H1 (cell line): ENCODE results near the gene KCTD16. TPM values are rescaled to one million over a fixed set of nuclear protein-coding genes. Genes with fewer than 3 reads are reported as not detected.

Source experiments
- CTCF ChIA-PET: fragments of 300-600 bp; sonication (Branson Sonifier 250); formaldehyde crosslinking; loops from one replicate; lab custom pipeline; 2021; ENCODE audit not compliant: partially characterized antibody; lab: Charles Lee
- POLR2A ChIA-PET: fragments of 300-600 bp; sonication (Branson Sonifier 250); formaldehyde crosslinking; loops from one replicate; lab custom pipeline; 2021; ENCODE audit warnings: inconsistent platforms; ENCODE audit not compliant: partially characterized antibody; lab: Charles Lee
- DNase-seq, 2 experiments: peaks; one replicate each; pipeline versions ENCODE4 v3.0.0 to v3.0.0-alpha.2; 2010 to 2022; ENCODE audit warnings: low spot score in 2 of 2, low read depth in 1 of 2, mixed read lengths in 1 of 2
- FAIRE-seq: peaks from 2 replicates; lab custom pipeline; 2011; peaks lifted over from hg19 to GRCh38; lab: Jason Lieb, UNC
- H2AFZ ChIP-seq: 2 replicates; pipeline ENCODE4 v1.8.1; 2012; ENCODE audit warnings: low read length, inconsistent platforms
- H2AK5ac ChIP-seq: 2 replicates; pipeline ENCODE4 v1.6.1; 2013; ENCODE audit warnings: low read depth, low read length
- H2BK120ac ChIP-seq: replicated peaks from 2 replicates; pipeline ENCODE3; 2013; ENCODE audit warnings: low read depth, low read length, inconsistent platforms
- H2BK12ac ChIP-seq: 2 replicates; pipeline ENCODE4 v1.6.1; 2013; ENCODE audit warnings: low read depth, low read length
- H2BK15ac ChIP-seq: 2 replicates; pipeline ENCODE4 v1.6.1; 2013; ENCODE audit warnings: low read length
- H2BK20ac ChIP-seq: 2 replicates; pipeline ENCODE4 v1.6.1; 2013; ENCODE audit warnings: low read length
- H2BK5ac ChIP-seq: 2 replicates; pipeline ENCODE4 v1.6.1; 2013; ENCODE audit warnings: low read depth, low read length
- H3K14ac ChIP-seq: 2 replicates; pipeline ENCODE4 v1.6.1; 2013; ENCODE audit warnings: inconsistent platforms; ENCODE audit not compliant: insufficient read length
- H3K18ac ChIP-seq: 2 replicates; pipeline ENCODE4 v1.6.1; 2013; ENCODE audit warnings: low read length; ENCODE audit errors: extremely low read depth
- H3K23ac ChIP-seq: 2 replicates; pipeline ENCODE4 v1.6.1; 2013; ENCODE audit warnings: inconsistent platforms; ENCODE audit not compliant: insufficient read length
- H3K23me2 ChIP-seq: 2 replicates; pipeline ENCODE4 v1.6.1; 2013; ENCODE audit warnings: low read depth, low read length
- H3K27ac ChIP-seq: 2 replicates; pipeline ENCODE4 v1.6.1; 2011; ENCODE audit warnings: low read depth, low read length, inconsistent platforms
- H3K27me3 ChIP-seq, 4 experiments: replicated peaks in 1 of 4; 1 replicate in 1 of 4; 2 replicates in 3 of 4; pipeline versions ENCODE4 v1.6.1 to v1.8.1; 2011 to 2013; ENCODE audit warnings: low read length in 3 of 4, mild to moderate bottlenecking in 3 of 4, inconsistent platforms in 2 of 4, mixed read lengths in 2 of 4, moderate library complexity in 1 of 4; ENCODE audit not compliant: control insufficient read depth in 3 of 4, insufficient read depth in 3 of 4; ENCODE audit errors: extremely low read depth in 1 of 4
- H3K36me3 ChIP-seq, 4 experiments: 2 replicates each; pipeline versions ENCODE4 v1.6.1 to v1.8.1; 2011 to 2013; ENCODE audit warnings: mild to moderate bottlenecking in 4 of 4, low read length in 3 of 4, moderate library complexity in 2 of 4, control low read depth in 1 of 4, inconsistent platforms in 1 of 4; ENCODE audit not compliant: insufficient read depth in 4 of 4, control insufficient read depth in 2 of 4
- H3K4ac ChIP-seq: replicated peaks from 2 replicates; pipeline ENCODE3; 2013; ENCODE audit warnings: low read length, low read depth, mixed read lengths, inconsistent platforms; ENCODE audit not compliant: insufficient read length
- H3K4me1 ChIP-seq, 4 experiments: replicated peaks in 1 of 4; 1 replicate in 1 of 4; 2 replicates in 3 of 4; pipeline versions ENCODE4 v1.6.1 to v1.8.1; 2011 to 2013; ENCODE audit warnings: low read length in 3 of 4, inconsistent platforms in 2 of 4, mixed read lengths in 1 of 4; ENCODE audit not compliant: insufficient read depth in 4 of 4, control insufficient read depth in 3 of 4
- H3K4me2 ChIP-seq, 2 experiments: 2 replicates each; pipeline versions ENCODE4 v1.6.1 to v1.8.1; 2011 to 2013; ENCODE audit warnings: low read depth in 2 of 2, low read length in 2 of 2, control low read depth in 1 of 2, inconsistent platforms in 1 of 2, mild to moderate bottlenecking in 1 of 2; ENCODE audit not compliant: insufficient read depth in 1 of 2
- H3K4me3 ChIP-seq, 4 experiments: fragments of 200-600, 300-600 bp in 1 of 4; sonication (generic), shearing (Covaris generic), sonication (Bioruptor Twin) in 1 of 4; 2 replicates each; pipeline versions ENCODE4 v1.5.1 to v1.8.1; 2011 to 2016; ENCODE audit warnings: low read length in 4 of 4, low read depth in 3 of 4, control low read depth in 2 of 4, inconsistent platforms in 2 of 4, mild to moderate bottlenecking in 2 of 4, mixed read lengths in 1 of 4, moderate library complexity in 1 of 4; ENCODE audit not compliant: insufficient read depth in 2 of 4; ENCODE audit errors: extremely low read depth in 1 of 4
- H3K56ac ChIP-seq: replicated peaks from 2 replicates; pipeline ENCODE3; 2013; ENCODE audit warnings: low read depth, mild to moderate bottlenecking, mixed read lengths, low read length, inconsistent platforms; ENCODE audit not compliant: insufficient read length
- H3K79me1 ChIP-seq: 2 replicates; pipeline ENCODE4 v1.6.1; 2013; ENCODE audit warnings: low read depth, low read length, control low read depth
- H3K79me2 ChIP-seq, 2 experiments: 2 replicates each; pipeline versions ENCODE4 v1.6.1 to v1.8.1; 2012 to 2013; ENCODE audit warnings: low read length in 2 of 2, mild to moderate bottlenecking in 2 of 2, inconsistent platforms in 1 of 2; ENCODE audit not compliant: insufficient read depth in 2 of 2, control insufficient read depth in 1 of 2
- H3K9ac ChIP-seq, 4 experiments: replicated peaks in 1 of 4; 1 replicate in 1 of 4; 2 replicates in 3 of 4; pipeline versions ENCODE4 v1.6.1 to v1.8.1; 2011 to 2013; ENCODE audit warnings: low read depth in 3 of 4, low read length in 3 of 4, control low read depth in 2 of 4, mild to moderate bottlenecking in 2 of 4, moderate library complexity in 2 of 4, inconsistent platforms in 1 of 4; ENCODE audit errors: extremely low read depth in 1 of 4
- H3K9me3 ChIP-seq, 2 experiments: 2 replicates each; pipeline versions ENCODE4 v1.6.1 to v1.8.1; 2012 to 2013; ENCODE audit warnings: mild to moderate bottlenecking in 2 of 2, moderate library complexity in 2 of 2, control low read depth in 1 of 2, inconsistent platforms in 1 of 2, low read depth in 1 of 2, low read length in 1 of 2, mixed read lengths in 1 of 2; ENCODE audit not compliant: insufficient read depth in 2 of 2
- H4K20me1 ChIP-seq, 2 experiments: replicated peaks in 1 of 2; 2 replicates each; pipeline versions ENCODE3 to v1.8.1; 2011 to 2013; ENCODE audit warnings: inconsistent platforms in 2 of 2, low read length in 2 of 2, mild to moderate bottlenecking in 1 of 2; ENCODE audit not compliant: insufficient read depth in 2 of 2, control insufficient read depth in 1 of 2
- H4K5ac ChIP-seq: 2 replicates; pipeline ENCODE4 v1.6.1; 2013; ENCODE audit warnings: low read length, low read depth, mixed read lengths, inconsistent platforms; ENCODE audit not compliant: insufficient read length
- H4K8ac ChIP-seq: 2 replicates; pipeline ENCODE4 v1.8.0; 2013; ENCODE audit warnings: mild to moderate bottlenecking, moderate library complexity, low read length, inconsistent platforms; ENCODE audit not compliant: insufficient read depth; ENCODE audit errors: extremely low read depth
- H4K91ac ChIP-seq: replicated peaks from 2 replicates; pipeline ENCODE3; 2013; ENCODE audit warnings: low read length, mixed read lengths, inconsistent platforms; ENCODE audit not compliant: insufficient read length
- ASH2L ChIP-seq: fragments of 200-600, 300-600 bp; sonication (generic); IDR thresholded peaks from one replicate; pipeline ENCODE4 v1.7.1; 2017; ENCODE audit warnings: low read length
- CHD2 ChIP-seq: IDR thresholded peaks from 2 replicates; pipeline ENCODE4 v1.6.1; 2012; ENCODE audit warnings: low read length, improper control_type of control experiment
- MAFK ChIP-seq: IDR thresholded peaks from 2 replicates; pipeline ENCODE4 v1.6.1; 2012; ENCODE audit warnings: low read depth, mild to moderate bottlenecking, improper control_type of control experiment, low read length
- NANOG ChIP-seq: IDR thresholded peaks from 2 replicates; pipeline ENCODE4 v1.6.1; 2011; ENCODE audit warnings: low read length, low read depth, mild to moderate bottlenecking, inconsistent platforms; ENCODE audit not compliant: insufficient read depth, poor library complexity, severe bottlenecking
- POU5F1 ChIP-seq: IDR thresholded peaks from 2 replicates; pipeline ENCODE4 v1.6.1; 2011; ENCODE audit warnings: low read depth, mild to moderate bottlenecking, low read length, moderate library complexity
- ZNF274 ChIP-seq: IDR thresholded peaks from 2 replicates; pipeline ENCODE4 v1.7.0; 2012; ENCODE audit warnings: low read length, borderline replicate concordance; ENCODE audit errors: extremely low read depth
- WGBS, 2 experiments: shearing (Covaris generic) in 1 of 2; methylation state at CpG; one replicate each; pipeline versions ENCODE4 v1.1.6 to v1.1.7; 2013 to 2015; ENCODE audit warnings: low lambda C conversion rate in 2 of 2, mixed read lengths in 2 of 2, inconsistent platforms in 1 of 2, low coverage in 1 of 2, missing lambda C conversion rate in 1 of 2; ENCODE audit not compliant: insufficient replicate concordance in 2 of 2, insufficient coverage in 1 of 2, insufficient read length in 1 of 2; ENCODE audit errors: extremely low coverage in 1 of 2, missing lambda C conversion rate in 1 of 2; 5-methylcytosine and 5-hydroxymethylcytosine counted together
- polyA plus RNA-seq, 7 experiments: library from polyadenylated mRNA; depleted of rRNA in 3 of 7; stranded (reverse) in 5 of 7; unstranded in 2 of 7; fragments of >200 nt in 5 of 7; fragments of 200-250 nt in 2 of 7; gene quantifications; 1 replicate in 5 of 7; 2 replicates in 1 of 7; 4 replicates in 1 of 7; pipeline versions ENCODE4 v1.2.1 to v1.2.3, GENCODE V29; 2011 to 2013; ENCODE audit warnings: missing spikeins in 2 of 7, mixed read lengths in 2 of 7
- total RNA-seq: library from RNA; stranded (reverse); fragmentation: NEBNext Ultra II Directional; extraction: Animal tissue kit (Norgen Biotek cat#: 25700); gene quantifications from 2 replicates; pipeline ENCODE4 v1.2.1, GENCODE V29; 2021
- TF ChIP-seq, protein P1 (sequence below), 3 experiments: IDR thresholded peaks; 1 replicate in 2 of 3; 2 replicates in 1 of 3; pipeline versions ENCODE4 v1.5.1 to v1.6.1; 2011; ENCODE audit warnings: low read length in 3 of 3, mild to moderate bottlenecking in 3 of 3, inconsistent platforms in 2 of 3, low read depth in 1 of 3, moderate library complexity in 1 of 3; ENCODE audit not compliant: insufficient read depth in 1 of 3; ENCODE audit errors: control extremely low read depth in 1 of 3

KCTD16 gene
- total and polyA plus RNA-seq, 2 of the 8 experiments (the other 6 are each of a cell fraction or from before 2014, with no cell fraction given) = 0.03 to 0.24 TPM

DNA sequence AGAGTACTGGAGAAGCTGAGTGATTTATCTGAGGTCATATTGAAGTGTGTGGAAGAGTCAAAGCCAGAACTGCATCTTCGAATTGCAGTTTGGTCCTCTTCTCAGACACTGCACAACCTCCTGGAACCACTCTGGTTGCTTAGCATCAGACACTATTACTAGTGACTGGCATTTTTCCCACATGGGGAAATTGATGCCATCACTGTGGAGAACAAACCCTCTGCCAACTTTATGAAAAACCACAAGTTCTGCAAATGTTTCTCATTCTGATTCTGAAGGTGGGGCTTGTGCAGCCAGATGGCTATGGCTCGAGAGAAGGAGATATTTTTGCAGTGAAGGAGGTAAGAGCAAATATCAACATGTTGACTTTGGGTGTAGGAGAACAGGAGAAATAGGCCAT, 67.2 kb downstream of the KCTD16 start:
- no peak overlapping the region for H3K56ac ChIP-seq
- no peak overlapping the region for H3K9ac ChIP-seq
- no peaks in the 10 kb centered on the region for H3K79me1 ChIP-seq
- H4K5ac ChIP-seq = no peak overlapping the region
- H4K91ac ChIP-seq = no peak overlapping the region
- no peak overlapping the region for H2BK5ac ChIP-seq
- no peak overlapping the region for H3K23ac ChIP-seq
- no peak overlapping the region for H4K8ac ChIP-seq
- no peaks in the 10 kb centered on the region for H3K79me2 ChIP-seq
- no peak overlapping the region for H3K18ac ChIP-seq
- no peaks in the 10 kb centered on the region for H4K20me1 ChIP-seq
- no peaks in the 10 kb centered on the region for H3K9me3 ChIP-seq
- H3K36me3 ChIP-seq = no peaks in the 10 kb centered on the region
- H3K4me1 ChIP-seq = no peaks in the 10 kb centered on the region; a peak in 1 of 7 replicates
- H2AFZ ChIP-seq = no peak overlapping the region
- no peak overlapping the region for H3K4ac ChIP-seq
- no peak overlapping the region for H2BK20ac ChIP-seq
- no peak overlapping the region for H3K4me3 ChIP-seq
- no peak overlapping the region for H2AK5ac ChIP-seq
- DNase-seq = no peak
- no peak overlapping the region for H3K14ac ChIP-seq
- H3K4me2 ChIP-seq = no peak overlapping the region
- CTCF ChIA-PET = interaction anchor here (1.4 to 2.5 kb wide), 3 partner anchors 10 to 34 kb away, joined by 4 to 7 read pairs (median 6); no protein-coding TSS in a partner anchor
- no peaks in the 10 kb centered on the region for H3K27me3 ChIP-seq
- no peak overlapping the region for H2BK12ac ChIP-seq
- H2BK15ac ChIP-seq = no peak overlapping the region
- no peak for FAIRE-seq
- POLR2A ChIA-PET = no interaction called here
- no peak overlapping the region for H2BK120ac ChIP-seq
- 76% methylated on average over 2 of the region's 2 CpGs; no CpG with 5 or more reads in 1 of the 2 experiments for WGBS, 2 experiments
- H3K27ac ChIP-seq = no peak overlapping the region
- no peaks in the 10 kb centered on the region for H3K23me2 ChIP-seq
- TF ChIP-seq MAFK (no peak), NANOG (no peak), POU5F1 (no peak), ASH2L (no peak), CHD2 (no peak), ZNF274 (no peak)
- TF ChIP-seq, protein P1, sequence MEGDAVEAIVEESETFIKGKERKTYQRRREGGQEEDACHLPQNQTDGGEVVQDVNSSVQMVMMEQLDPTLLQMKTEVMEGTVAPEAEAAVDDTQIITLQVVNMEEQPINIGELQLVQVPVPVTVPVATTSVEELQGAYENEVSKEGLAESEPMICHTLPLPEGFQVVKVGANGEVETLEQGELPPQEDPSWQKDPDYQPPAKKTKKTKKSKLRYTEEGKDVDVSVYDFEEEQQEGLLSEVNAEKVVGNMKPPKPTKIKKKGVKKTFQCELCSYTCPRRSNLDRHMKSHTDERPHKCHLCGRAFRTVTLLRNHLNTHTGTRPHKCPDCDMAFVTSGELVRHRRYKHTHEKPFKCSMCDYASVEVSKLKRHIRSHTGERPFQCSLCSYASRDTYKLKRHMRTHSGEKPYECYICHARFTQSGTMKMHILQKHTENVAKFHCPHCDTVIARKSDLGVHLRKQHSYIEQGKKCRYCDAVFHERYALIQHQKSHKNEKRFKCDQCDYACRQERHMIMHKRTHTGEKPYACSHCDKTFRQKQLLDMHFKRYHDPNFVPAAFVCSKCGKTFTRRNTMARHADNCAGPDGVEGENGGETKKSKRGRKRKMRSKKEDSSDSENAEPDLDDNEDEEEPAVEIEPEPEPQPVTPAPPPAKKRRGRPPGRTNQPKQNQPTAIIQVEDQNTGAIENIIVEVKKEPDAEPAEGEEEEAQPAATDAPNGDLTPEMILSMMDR (IDR thresholded peaks at IDR 0.05; ENCODE audit: control extremely low read depth in 1 of 3, insufficient read depth in 1 of 3, low read depth in 1 of 3, low read length in 3 of 3) = no peak
